Kidney epithelial cell (primary cell): ENCODE measurements around the gene MUC6. TPM values are rescaled to one million over a fixed set of nuclear protein-coding genes. Genes with fewer than 3 reads are reported as not detected.

ENCODE experiments used
- DNase-seq: peaks from one replicate; pipeline ENCODE4 v3.0.0-alpha.2; 2010; ENCODE audit warnings: low read depth
- H3K27me3 ChIP-seq: 2 replicates; pipeline ENCODE4 v1.6.0; 2011; ENCODE audit warnings: low read length; ENCODE audit not compliant: control insufficient read depth, insufficient read depth
- H3K36me3 ChIP-seq: 2 replicates; pipeline ENCODE4 v1.5.1; 2011; ENCODE audit warnings: low read length; ENCODE audit not compliant: control insufficient read depth, insufficient read depth
- H3K4me3 ChIP-seq: 2 replicates; pipeline ENCODE4 v1.5.1; 2011; ENCODE audit warnings: low read depth, mild to moderate bottlenecking, control low read depth, low read length
- CTCF ChIP-seq: IDR thresholded peaks from 2 replicates; pipeline ENCODE4 v1.5.1; 2011; ENCODE audit warnings: mild to moderate bottlenecking, moderate library complexity, low read length, control low read depth, inconsistent platforms; ENCODE audit not compliant: insufficient read depth, poor library complexity, severe bottlenecking
- total RNA-seq: library from RNA; depleted of rRNA; stranded (reverse); fragments of >200 nt; gene quantifications from 2 replicates; pipeline ENCODE4 v1.2.3, GENCODE V29; 2015

MUC6 gene
- total RNA-seq, 1 donor from 2014 or later: not detected

- H3K36me3 ChIP-seq: no peaks in the 10 kb centered on the region
- H3K27me3 ChIP-seq: peaks cover 37% of the 10 kb centered on the region
- H3K4me3 ChIP-seq: no peak overlapping the region
- no peak for DNase-seq
- peak; percentile 96 for TF ChIP-seq CTCF
Measured at GRCh38 chr11:1050581-1051355, 14.2 kb upstream of the MUC6 start.

GRCh38 chr11:1049911-1050580, 13.5 kb upstream of the MUC6 start:
- TF ChIP-seq CTCF: no peak
- no peak for DNase-seq
- H3K36me3 ChIP-seq: no peaks in the 10 kb centered on the region
- no peak overlapping the region for H3K4me3 ChIP-seq
- peaks cover 33% of the 10 kb centered on the region for H3K27me3 ChIP-seq

GRCh38 chr11:1049431-1049891, 12.9 kb upstream of the MUC6 start:
- H3K27me3 ChIP-seq: peaks cover 29% of the 10 kb centered on the region
- H3K36me3 ChIP-seq: no peaks in the 10 kb centered on the region
- DNase-seq: no peak

GRCh38 chr11:1049071-1049405, 12.5 kb upstream of the MUC6 start:
- Histone ChIP-seq H3K4me3 (no peak overlapping the region), H3K27me3 (peaks cover 27% of the 10 kb centered on the region), H3K36me3 (no peaks in the 10 kb centered on the region)
- no peak for TF ChIP-seq CTCF
- no peak for DNase-seq

More at GRCh38 chr11:1049431-1049891, 12.9 kb upstream of the MUC6 start:
- H3K4me3 ChIP-seq: no peak overlapping the region
- TF ChIP-seq CTCF: no peak

GRCh38 chr11:1048375-1049070, 12.0 kb upstream of the MUC6 start:
- peaks cover 24% of the 10 kb centered on the region for H3K27me3 ChIP-seq
- H3K36me3 ChIP-seq: no peaks in the 10 kb centered on the region
- H3K4me3 ChIP-seq: no peak overlapping the region
- TF ChIP-seq CTCF: peak; percentile 7
- no peak for DNase-seq
